ENCODE results near the gene RGMA. TPM values are rescaled to one million over a fixed set of nuclear protein-coding genes. Genes with fewer than 3 reads are reported as not detected.

Gene RGMA
- total and polyA plus RNA-seq, 2 donors (not counting 1 experiment from before 2014, with no cell fraction given): not detected

DNA sequence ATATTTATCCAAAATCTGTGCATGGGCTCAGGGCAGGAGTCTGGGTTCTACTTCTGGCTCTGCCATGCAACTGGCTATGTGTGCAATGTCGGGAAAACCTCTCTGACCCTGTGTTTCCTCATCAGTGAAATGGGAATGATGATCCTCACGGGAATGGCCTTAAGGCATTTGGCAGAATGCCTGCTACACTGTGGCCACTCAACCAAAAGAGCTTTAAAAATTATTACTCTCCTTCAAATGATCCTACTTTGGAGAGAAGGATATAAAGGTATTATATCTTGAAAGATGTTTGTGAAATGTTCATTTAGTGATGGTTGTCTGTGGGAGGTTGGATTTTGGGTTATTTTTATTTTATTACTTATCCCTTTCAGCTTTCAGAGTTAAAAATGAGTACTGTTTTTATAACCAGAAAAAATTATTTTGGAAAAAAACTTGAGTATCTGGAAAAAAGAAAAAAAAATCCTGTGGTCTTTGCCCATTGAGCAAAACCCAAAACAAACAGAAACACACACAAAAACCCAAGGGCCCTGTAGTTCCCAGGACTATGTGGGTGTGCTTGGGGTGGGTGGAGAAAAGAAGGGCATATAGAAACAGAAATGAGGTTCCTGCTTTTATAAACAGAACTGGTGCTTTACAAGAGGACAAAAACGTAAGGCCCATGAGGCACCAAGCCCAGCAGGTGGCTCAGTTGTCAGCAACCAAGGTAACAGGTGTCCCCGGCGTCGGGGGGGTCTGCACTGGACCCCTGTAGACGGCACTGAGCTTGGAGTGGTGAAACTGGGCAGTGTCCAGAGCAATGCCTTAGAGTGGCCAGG, 22.0 kb downstream of the RGMA start:
- CTCF ChIA-PET: no interaction called here
- H3K4me3 Mint-ChIP-seq: no peak overlapping the region
- POLR2A ChIA-PET: no interaction called here
- DNase-seq (no peak), ATAC-seq (ENCODE audit: low read depth) (no peak)
- Histone ChIP-seq H3K4me2 (replicated peaks; ENCODE audit: low read depth, low read length, poor library complexity, severe bottlenecking) (no peak overlapping the region), H3K9ac (ENCODE audit: low read length) (no peak overlapping the region), H4K20me1 (ENCODE audit: control insufficient read depth, insufficient read depth, low read length, poor library complexity, severe bottlenecking) (no peaks in the 10 kb centered on the region), H2AFZ (ENCODE audit: insufficient read depth, low read depth, low read length, poor library complexity, severe bottlenecking) (no peak overlapping the region), H3K27me3 (replicated peaks in 1 of 4; ENCODE audit: control extremely low read depth in 1 of 4, control insufficient read depth in 3 of 4, insufficient read depth in 4 of 4, low read length in 3 of 4) (peaks cover 0 to 21% (median 7%) of the 10 kb centered on the region in 4 experiments), H3K4me1 (ENCODE audit: control insufficient read depth in 2 of 2, insufficient read depth in 2 of 2, low read length in 2 of 2) (peaks cover 0 to 1% of the 10 kb centered on the region in 2 donors), H3K9me3 (ENCODE audit: control extremely low read depth in 1 of 3, control insufficient read depth in 2 of 3, insufficient read depth in 1 of 3, low read length in 2 of 3) (peaks cover 0 to 5% (median 0%) of the 10 kb centered on the region in 3 donors), H3K79me2 (ENCODE audit: control insufficient read depth, insufficient read depth, low read length) (no peaks in the 10 kb centered on the region), H3K4me3 (ENCODE audit: control extremely low read depth in 1 of 5, extremely low read depth in 1 of 5, insufficient read depth in 1 of 5, low read depth in 2 of 5, low read length in 4 of 5) (no peak overlapping the region), H3K36me3 (replicated peaks in 1 of 2; ENCODE audit: control extremely low read depth in 1 of 2, control insufficient read depth in 1 of 2, extremely low read depth in 1 of 2, insufficient read depth in 2 of 2, low read length in 1 of 2) (no peaks in the 10 kb centered on the region), H3K27ac (ENCODE audit: low read length in 2 of 2) (no peak overlapping the region)
- H3K27me3 Mint-ChIP-seq: peaks cover 31% of the 10 kb centered on the region
- intact Hi-C loops (cut with micrococcal nuclease): no loop called here
- H3K4me1 Mint-ChIP-seq: peaks cover 2% of the 10 kb centered on the region
- WGBS (ENCODE audit: insufficient coverage): 79% methylated on average over 5 of the region's 7 CpGs
- no peaks in the 10 kb centered on the region for H3K9me3 Mint-ChIP-seq (ENCODE audit: insufficient read depth)
- TF ChIP-seq, protein P1, sequence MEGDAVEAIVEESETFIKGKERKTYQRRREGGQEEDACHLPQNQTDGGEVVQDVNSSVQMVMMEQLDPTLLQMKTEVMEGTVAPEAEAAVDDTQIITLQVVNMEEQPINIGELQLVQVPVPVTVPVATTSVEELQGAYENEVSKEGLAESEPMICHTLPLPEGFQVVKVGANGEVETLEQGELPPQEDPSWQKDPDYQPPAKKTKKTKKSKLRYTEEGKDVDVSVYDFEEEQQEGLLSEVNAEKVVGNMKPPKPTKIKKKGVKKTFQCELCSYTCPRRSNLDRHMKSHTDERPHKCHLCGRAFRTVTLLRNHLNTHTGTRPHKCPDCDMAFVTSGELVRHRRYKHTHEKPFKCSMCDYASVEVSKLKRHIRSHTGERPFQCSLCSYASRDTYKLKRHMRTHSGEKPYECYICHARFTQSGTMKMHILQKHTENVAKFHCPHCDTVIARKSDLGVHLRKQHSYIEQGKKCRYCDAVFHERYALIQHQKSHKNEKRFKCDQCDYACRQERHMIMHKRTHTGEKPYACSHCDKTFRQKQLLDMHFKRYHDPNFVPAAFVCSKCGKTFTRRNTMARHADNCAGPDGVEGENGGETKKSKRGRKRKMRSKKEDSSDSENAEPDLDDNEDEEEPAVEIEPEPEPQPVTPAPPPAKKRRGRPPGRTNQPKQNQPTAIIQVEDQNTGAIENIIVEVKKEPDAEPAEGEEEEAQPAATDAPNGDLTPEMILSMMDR (IDR thresholded peaks at IDR 0.05): no peak
- TF ChIP-seq EZH2 (IDR thresholded peaks at IDR 0.05; ENCODE audit: borderline replicate concordance, insufficient read depth, low read depth, low read length, poor library complexity, severe bottlenecking): no peak
- no peak overlapping the region for H3K27ac Mint-ChIP-seq

DNA sequence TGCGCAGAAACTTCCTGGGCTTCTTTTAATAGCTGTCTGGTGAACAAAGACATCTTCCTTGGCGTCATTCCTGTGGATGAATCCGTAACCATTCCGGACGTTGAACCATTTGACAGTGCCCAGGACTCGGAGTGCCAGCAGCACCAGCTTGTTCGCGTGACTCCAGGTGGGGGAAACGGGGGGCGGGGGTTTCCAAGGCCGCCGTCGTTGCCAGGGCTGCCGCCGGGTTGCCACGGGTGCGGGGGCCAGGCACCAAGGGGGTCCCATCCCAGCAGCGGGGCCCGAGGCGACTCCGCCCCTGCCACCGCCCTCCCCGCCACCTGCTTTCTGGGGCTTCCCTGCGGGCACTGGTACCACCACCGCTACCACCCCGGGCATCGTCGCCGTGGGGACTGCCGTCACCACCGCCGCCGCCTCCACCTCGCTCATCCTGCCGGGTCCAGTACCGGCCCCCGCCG, 22.8 kb downstream of the RGMA start:
- DNase-seq: no peak
- Histone ChIP-seq H3K36me3 (replicated peaks in 1 of 2; ENCODE audit: control extremely low read depth in 1 of 2, control insufficient read depth in 1 of 2, extremely low read depth in 1 of 2, insufficient read depth in 2 of 2, low read length in 1 of 2) (no peaks in the 10 kb centered on the region), H3K79me2 (ENCODE audit: control insufficient read depth, insufficient read depth, low read length) (no peaks in the 10 kb centered on the region), H3K4me3 (ENCODE audit: control extremely low read depth in 1 of 5, extremely low read depth in 1 of 5, insufficient read depth in 1 of 5, low read depth in 2 of 5, low read length in 4 of 5) (no peak overlapping the region), H3K4me1 (ENCODE audit: control insufficient read depth in 2 of 2, insufficient read depth in 2 of 2, low read length in 2 of 2) (no peaks in the 10 kb centered on the region), H3K9ac (ENCODE audit: low read length) (no peak overlapping the region), H3K4me2 (replicated peaks; ENCODE audit: low read depth, low read length, poor library complexity, severe bottlenecking) (no peak overlapping the region), H3K27ac (ENCODE audit: low read length in 2 of 2) (no peak overlapping the region), H3K9me3 (ENCODE audit: control extremely low read depth in 1 of 3, control insufficient read depth in 2 of 3, insufficient read depth in 1 of 3, low read length in 2 of 3) (peaks cover 0 to 5% (median 0%) of the 10 kb centered on the region in 3 donors), H2AFZ (ENCODE audit: insufficient read depth, low read depth, low read length, poor library complexity, severe bottlenecking) (no peak overlapping the region), H4K20me1 (ENCODE audit: control insufficient read depth, insufficient read depth, low read length, poor library complexity, severe bottlenecking) (no peaks in the 10 kb centered on the region), H3K27me3 (replicated peaks in 1 of 4; ENCODE audit: control extremely low read depth in 1 of 4, control insufficient read depth in 3 of 4, insufficient read depth in 4 of 4, low read length in 3 of 4) (peaks cover 0 to 13% (median under 1%) of the 10 kb centered on the region in 4 experiments)
- Mint-ChIP-seq H3K9me3 (ENCODE audit: insufficient read depth) (no peaks in the 10 kb centered on the region), H3K4me3 (no peak overlapping the region), H3K4me1 (no peaks in the 10 kb centered on the region), H3K27me3 (peaks cover 25% of the 10 kb centered on the region), H3K27ac (no peak overlapping the region)
- WGBS (ENCODE audit: insufficient coverage): 97% methylated on average over 33 of the region's 38 CpGs
- ChIA-PET CTCF (no interaction called here), POLR2A (no interaction called here)
- no peak for ATAC-seq (ENCODE audit: low read depth)
- intact Hi-C loops (cut with micrococcal nuclease): no loop called here
- no peak for TF ChIP-seq EZH2 (IDR thresholded peaks at IDR 0.05; ENCODE audit: borderline replicate concordance, insufficient read depth, low read depth, low read length, poor library complexity, severe bottlenecking)
- TF ChIP-seq, protein P1 (IDR thresholded peaks at IDR 0.05): no peak
